ENCODE measurements around the gene NKAPL.
A peak's percentile ranks its signal among the peaks of the same experiment; 100 is the strongest.

The NKAPL gene

DNA sequence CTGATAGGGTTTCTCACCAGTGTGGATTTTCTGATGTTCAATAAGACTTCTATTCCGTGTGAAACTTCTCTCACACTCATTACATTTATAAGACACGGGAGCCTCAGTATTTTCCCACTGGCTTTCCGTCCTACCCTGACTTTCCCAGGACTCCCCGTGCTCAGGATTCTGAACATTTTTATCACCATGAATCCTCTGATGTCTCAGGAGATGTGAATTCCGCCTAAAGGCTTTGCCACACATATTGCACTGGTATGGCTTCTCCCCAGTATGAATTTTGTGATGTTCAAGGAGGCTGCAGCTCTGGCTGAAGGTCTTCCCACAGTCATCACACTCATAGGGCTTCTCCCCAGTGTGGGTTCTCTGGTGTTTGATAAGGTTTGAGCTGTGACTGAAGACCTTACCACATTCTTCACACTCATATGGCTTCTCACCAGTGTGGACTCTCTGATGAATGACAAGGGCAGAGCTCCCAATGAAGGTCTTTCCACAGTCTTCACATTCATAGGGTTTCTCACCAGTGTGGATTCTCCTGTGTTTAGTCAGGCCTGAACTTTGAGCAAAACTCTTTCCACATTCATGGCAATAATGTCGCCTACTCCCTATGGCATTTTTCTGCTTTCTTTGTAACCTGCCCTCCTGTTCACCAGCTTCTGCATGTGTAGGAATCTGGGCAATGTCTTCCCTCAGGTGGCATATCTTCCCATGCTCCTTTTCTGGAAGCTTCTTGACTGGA is 13.7 kb upstream of the NKAPL start:
- DNase-seq = no peak

DNA sequence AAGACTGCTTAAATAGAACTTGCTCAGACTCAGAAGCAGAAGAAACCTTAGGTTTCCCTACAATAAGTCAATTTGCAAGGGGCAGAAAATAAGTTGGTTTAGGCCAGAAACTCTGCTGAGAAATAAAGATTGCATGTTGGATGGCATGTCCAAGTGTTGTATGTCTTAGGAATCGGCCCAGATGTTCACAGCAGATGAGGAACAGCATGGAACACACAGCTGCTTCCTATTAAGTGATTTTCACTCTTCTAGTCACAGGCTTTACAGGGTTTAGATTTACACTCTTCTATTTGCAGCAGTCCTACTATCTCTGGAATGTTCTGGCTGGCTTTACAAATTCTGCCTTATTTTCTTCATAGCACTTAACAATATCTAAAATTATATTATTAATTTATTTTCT is 10.2 kb upstream of the NKAPL start:
- no peak for DNase-seq

DNA sequence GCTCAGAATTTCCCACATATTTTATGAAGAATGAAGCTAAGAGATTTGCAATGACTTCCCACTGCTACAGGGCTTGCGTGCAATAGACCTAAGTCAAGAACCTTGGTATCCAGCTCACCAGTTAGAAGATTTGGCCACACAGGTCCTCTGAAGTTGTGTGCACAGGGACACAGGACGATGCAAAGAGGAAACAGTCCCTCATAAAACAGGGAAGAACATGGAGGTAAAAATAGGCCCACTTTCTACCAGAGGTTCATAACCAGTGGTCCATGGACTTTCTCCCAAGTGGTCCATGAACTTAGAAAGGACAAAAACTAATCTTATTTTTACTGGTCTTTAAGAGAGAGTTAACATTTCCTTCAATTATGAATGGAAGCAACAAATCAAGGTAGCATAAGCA is 8.3 kb upstream of the NKAPL start:
- DNase-seq = no peak

DNA sequence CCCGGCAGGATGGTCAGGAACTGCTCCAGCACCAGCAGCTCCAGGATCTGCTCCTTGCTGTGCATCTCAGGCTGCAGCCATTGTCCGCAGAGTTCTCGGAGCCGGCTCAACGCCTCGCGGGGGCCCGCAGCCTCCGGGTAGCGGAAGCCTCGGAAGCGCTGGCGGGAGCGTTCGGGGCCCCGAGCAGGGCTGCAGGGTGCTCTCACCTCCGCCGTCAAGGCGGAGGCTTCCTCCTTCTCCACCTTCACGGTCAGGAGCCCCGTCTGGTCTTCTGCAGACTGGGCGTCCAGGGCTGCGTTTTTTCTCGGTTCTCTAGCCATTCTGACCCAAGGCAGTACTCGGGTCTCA is 7.5 kb upstream of the NKAPL start:
- peak; percentile 15 for DNase-seq

DNA sequence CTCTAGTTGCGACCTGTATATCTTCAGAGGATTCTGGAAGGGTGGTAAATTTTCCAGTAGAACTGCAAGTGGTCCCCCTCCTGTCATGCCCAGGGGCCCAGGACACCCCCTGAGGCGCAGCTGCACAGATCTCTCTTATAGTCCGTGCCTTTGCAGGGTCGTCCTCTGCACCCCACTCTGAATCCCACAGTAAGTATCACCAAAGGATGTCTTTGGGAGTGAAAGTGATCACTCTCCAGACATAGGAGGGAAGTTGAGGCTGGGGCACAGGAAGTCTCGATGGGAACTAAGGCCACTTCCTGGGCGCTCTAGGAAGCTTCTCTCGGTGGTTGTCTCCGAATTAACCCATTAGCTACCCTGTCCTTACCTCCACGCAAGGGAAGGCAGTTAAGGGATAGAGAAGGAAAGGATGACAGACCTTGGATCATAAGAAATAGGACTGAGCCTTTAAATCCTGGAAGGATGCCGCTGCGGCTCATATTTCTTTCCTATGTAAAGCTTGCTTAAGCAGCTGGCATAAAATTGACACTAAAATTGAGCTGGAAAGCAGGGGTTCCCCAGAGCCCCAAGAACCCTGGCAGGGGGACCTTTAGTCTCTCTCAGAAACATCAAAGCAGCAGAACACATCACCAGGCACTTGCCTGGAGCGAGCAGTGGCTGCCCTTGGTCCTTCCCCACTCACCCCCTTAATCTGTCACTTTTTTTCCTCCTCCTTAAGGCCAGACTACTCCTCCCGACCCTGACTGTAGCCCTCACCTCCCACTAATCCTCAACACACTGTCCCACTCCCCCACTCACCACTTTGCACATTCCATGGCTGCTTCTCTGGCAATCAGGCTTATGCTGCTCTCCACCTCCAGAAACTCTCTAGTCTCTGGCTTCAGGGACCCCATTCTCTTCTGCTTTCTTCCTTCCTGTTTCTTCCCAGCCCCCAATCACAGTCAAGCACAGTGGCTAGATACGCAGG is 6.8 kb upstream of the NKAPL start, which contains the start of gene ZKSCAN4:
Gene ZKSCAN4 (minus strand): TSS at position 261 of the 967 bp plus-strand sequence. CDS start 289 bp downstream, outside the sequence.
- DNase-seq = peak; percentile 93

DNA sequence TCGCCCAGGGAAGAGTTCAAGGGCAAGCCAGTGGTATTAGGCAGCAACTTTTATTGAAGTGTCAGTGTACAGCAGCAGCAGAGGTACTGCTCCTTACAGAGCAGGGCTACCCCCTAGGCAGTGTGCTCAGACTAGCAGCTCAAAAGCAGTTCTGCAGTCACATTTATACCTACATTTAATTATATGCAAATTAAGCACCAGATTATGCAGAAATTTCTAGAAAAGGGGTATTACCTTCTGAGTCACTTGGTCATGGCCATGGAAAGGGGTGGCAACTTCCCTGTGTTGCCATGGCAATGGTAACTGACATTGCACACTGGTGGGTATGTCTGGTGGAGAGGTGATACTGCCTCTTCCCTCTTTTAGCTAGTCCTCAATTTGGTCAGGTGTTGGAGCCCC is 5.0 kb upstream of the NKAPL start:
- DNase-seq = peak; percentile 16

DNA sequence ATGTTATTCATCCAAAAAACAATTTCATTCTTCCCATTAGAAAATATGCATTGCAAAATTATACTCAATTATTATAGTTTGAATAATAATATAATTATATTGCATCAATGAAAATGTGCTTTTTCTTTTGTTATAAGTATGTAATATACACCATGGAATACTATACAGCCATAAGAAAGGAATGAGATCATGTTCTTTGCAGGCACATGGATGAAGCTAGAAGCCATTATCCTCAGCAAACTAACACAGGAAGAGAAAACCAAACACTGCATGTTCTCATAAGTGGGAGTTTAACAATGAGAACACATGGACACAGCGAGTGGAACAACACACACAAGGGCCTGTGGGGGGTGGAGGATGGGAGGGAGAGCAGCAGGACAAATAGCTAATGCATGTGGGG is 2.1 kb upstream of the NKAPL start:
- DNase-seq = no peak

DNA sequence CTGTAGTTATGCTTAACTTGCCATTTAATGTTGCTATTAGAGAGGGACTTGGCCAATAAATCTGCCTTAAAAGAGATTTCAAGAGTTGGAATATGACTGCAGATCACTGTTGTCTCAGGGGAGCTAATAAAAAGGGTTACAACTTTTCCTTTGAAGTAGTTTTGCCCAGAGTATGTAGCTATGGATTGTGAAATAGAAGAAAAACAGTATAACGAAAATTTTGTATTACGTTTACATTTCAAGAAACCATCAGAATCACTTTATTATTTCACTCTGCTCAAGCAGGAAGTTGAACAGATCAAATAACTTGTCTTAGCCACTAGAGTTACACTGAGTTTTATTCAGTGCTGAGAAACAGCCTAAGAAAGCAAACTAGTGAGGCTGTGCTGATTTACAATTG is 4.8 kb downstream of the NKAPL start:
- no peak for DNase-seq

DNA sequence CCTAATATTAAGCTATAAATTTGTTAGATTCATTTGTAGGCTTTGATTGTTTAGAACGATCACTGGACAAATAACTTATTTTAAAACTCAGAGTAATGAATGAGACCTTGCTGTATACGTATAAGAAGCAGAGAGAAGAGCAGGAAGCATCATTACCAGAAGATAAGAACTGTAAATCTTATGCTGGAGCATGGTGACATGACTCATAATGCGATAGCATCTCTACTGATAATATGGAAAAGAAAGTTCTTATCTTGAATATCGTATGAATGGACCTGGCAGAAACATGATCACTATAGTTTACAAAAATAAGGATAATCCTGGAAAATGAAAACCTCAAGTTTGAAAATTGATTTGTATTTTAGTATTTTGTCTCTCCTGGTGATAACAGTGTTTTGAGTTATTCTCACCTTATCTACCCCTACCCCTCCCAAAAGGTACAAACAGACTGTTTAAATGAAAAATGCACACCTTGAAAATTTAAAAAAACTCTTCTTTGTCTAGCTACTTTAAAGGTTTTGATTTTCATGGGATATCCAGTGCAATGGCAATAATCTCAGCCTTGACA is 5.8 kb downstream of the NKAPL start:
- no peak for DNase-seq

DNA sequence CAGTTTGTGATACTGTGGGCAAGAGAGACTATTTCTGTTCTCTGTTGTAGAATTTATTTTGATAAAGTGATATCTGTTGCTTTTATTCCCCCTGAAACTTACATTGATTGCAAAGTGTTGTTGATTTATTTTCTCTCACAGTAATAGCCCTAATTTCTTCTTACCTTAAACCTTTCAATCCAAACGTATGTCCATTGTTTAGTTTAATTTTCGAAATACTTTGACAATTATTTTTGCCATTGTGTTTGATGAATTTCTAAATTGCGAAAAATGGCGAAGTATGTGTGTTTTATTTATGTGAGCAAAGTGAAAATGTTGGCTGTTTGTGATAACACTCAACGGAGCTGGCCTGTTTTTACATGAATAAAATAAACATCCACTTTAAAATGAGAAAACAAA is 7.5 kb downstream of the NKAPL start:
- DNase-seq = peak; percentile 12

DNA sequence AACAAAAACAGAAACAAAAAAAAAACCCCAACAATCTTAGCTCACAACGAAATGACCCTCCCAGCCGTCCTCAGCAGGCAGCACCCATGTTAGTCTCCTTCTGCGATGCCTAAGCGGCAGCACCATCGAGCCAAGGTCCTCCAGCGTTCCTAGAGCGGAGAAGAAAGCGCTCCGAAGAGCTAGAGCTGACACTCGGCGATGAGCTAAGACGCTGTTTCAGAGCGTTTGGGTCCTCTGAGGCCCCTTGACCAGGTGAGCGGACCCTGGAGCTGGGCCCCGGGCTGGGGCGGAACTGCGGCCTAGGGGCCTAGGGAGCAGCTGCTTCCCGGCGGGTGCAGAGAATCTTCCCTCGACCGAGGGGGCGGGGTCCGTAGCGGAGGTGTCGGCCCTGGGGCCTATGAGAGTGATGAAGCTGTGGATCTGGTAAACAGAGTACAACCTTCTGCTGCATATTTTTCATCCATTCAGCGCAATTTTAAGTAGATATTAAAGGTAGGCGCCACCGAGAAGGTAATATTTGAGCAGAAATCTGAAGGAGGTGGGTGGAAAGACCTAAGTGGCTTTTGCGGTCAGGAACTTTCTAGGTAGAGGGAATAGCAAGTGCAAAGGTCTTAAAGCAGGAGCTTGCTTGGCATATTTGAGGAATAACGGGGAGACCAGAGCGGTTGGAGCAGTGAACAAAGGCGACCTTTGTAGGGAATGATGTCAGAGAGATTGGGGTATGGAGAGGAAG is 8.0 kb downstream of the NKAPL start, which contains the start of gene ZSCAN26:
Gene ZSCAN26 (plus strand): TSS at position 182 of the 733 bp plus-strand sequence. CDS start 4,777 bp downstream, outside the sequence.
- DNase-seq = peak; percentile 92

DNA sequence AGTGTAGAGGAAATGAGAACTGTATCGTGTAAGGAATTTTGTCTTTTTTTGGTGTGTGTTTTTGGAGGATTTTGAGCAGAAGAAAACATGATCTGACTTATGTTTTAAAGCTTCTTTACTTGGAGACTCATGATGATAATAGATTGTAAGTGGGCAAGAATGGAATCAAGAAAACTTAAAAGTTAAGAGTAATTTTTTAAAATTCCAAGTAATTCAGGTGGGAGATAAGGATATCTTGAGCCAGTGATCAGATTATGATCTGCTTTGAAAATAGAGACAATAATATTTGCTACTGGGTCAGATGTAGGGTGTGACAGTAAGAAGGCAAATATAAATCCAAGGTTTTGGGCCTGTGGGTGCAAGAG is 8.6 kb downstream of the NKAPL start:
- no peak for DNase-seq

DNA sequence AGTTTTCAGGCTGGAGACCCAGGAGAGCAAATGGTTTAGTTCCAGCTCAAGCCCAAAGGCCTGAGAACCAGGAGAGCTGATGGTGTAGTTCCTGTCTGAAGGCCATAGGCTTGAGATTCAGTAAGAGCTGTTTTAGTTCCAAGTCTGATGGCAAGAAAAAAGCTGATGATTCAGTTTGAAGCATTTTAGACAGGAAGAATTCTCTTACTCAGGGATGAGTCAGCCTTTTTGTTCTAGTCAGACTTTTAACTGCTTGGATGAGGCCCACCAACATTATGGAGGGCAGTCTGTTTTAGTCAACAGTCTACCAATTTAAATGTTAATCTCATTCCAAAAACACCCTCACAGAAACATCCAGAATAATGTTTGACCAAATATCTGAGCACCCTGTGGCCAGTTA is 10.4 kb downstream of the NKAPL start:
- DNase-seq = peak; percentile 60

DNA sequence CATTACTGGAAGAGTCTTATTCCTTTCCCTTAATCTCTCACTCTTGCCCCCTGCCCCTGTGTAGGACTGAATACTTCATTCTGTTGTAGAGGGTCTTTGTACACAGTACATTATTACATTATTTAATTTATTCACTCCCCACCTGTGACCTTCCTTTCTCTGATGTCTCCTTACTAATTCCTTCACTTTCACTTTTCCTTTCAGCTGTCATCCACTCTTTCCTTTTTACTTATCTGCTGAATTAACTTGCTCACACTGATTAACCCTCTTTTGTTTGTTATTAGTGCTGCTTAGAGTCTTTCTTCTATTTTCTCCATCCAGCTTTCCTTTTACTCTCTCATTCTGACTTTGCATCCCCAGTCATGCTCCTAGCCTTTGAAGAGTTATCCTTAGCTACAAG is 15.8 kb downstream of the NKAPL start:
- DNase-seq = no peak

DNA sequence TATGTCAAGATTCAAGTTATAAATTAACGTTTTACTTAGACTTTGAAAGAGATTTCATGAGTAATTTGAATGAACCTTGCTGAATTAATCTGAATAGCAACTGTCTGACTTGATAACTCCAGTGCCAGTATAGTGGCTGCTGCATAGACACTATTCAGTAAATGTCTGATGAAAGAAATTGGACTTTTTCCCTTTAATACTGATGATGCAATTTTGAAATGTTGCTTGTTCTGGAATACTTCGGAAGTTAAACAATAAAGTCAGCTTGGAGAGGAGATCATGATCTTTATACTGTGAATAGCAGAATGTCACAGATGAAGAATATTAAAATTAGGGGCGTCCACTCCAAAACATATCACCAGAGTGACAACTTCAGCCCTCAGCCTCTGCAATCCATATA is 18.6 kb downstream of the NKAPL start:
- DNase-seq = no peak

DNA sequence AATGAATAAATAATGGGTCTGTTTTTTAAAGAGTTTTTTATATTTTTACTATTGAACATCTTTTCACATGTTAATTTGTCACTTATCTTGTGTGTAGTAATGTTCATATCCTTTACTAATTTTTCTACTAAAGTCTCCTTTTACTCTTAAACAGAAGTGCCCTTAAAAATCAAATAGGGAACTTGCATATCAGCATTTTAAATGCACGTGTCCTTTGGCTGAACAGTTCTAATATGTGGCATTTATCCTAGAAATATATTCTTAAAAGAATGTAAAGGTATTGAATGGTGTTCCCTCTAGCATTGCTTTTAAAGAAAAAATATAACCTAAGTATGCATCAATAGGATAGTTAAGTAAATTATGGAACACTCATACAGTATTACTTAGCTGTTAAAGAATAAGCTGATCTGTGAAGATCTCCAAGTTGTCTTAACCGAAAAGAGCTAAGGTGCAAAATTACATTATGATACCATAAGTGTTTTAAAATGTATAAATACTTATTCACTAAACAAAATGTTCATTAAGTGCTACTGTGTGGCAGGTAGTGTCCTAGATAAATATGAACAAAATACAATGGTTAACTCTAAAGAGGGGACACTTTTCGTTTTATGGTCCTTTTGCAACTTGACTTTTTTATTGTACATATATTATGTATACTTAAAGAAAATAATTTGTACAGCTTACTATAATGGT is 21.6 kb downstream of the NKAPL start:
- DNase-seq = no peak

DNA sequence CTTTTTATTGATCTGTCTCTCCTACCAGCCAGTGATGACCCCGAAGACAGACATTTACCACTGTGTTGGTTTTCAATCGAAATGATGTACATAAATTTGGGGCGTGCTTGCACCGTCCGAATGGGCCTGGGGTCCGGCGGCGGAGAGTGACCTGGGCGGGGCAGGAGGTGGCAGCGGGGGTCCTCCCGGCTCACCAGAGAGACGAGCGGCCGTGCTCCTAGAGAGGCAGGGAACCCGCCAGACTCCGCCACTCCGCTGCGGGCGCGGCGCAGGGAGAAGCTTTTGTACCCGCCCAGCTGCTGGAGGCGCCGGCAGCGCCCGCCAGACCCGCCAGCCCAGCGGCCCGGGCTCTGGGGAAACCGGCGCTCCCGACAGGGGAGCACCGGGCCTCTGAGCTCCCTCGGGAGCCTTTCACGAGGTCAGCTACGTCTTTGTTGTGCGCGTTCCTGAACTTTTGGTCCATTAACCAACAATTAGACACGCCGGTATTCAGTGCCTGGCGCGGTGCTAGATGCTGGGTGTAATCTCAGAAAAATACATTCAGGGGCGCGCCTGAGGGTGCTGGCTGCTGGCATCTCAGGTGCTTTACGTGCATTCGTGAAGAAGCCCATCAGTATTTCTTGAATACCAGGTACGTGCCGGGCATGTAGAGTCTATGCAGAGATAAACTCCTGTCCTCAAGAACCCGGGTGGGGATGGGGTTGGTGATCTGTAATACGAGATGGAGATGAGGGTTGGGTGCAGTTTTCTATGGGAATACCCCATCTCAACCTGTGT is 22.4 kb downstream of the NKAPL start, which contains the start of gene PGBD1:
Gene PGBD1 (plus strand): TSS at position 285 of the 777 bp plus-strand sequence. CDS start 2,242 bp downstream, outside the sequence.
- DNase-seq = peak; percentile 75

DNA sequence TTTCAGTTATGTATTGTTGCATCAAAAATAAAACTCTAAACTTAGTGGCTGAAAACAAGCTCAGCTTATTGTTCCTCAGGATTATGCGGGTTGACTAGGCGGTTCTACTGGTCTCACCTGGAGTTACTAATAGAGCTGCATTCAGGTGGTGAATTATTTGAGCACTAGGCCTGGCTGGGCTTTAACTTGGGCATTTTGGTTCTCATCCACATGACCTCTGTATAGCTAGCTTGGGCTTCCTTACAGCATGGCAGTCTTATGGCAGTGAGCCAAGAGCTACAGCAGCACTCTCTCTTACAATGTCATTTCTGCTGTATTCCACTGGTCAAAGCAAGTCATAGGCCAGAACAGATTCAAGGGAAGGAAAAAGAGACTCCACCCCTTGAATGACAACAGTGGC is 23.8 kb downstream of the NKAPL start:
- DNase-seq = peak; percentile 32

DNA sequence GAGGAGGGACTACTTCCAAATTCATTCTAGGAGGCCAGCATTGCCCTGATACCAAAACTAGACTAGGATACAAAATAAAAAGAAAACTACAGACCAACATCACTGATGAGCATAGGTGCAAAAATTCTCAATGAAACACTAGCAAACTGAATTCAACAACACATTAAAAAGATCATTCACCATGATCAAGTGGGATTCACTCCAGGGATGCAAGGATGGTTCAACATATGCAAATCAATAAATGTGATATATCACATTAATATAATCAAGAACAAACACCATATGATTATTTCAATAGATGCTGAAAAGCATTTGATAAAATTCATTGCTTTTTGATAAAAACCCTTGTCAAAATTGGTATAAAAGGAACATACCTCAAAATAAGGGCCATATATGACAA is 32.5 kb downstream of the NKAPL start:
- no peak for DNase-seq

DNA sequence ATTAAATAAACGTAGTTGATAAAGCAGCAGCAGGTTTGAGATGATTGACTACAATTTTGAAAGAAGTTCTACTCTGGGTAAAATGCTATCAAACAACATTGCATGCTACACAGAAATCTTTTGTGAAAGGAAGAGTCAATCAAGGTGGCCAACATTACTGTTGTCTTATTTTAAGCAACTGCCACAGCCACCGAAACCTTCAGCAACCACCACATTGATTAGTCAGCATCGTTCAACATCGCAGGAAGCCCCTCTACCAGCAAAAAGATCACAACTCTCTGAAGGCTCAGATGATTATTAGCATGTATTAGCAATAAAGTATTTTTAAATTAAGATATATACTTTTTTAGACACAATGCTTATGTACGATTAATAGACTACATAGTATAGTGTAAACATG is 36.2 kb downstream of the NKAPL start:
- no peak for DNase-seq

DNA sequence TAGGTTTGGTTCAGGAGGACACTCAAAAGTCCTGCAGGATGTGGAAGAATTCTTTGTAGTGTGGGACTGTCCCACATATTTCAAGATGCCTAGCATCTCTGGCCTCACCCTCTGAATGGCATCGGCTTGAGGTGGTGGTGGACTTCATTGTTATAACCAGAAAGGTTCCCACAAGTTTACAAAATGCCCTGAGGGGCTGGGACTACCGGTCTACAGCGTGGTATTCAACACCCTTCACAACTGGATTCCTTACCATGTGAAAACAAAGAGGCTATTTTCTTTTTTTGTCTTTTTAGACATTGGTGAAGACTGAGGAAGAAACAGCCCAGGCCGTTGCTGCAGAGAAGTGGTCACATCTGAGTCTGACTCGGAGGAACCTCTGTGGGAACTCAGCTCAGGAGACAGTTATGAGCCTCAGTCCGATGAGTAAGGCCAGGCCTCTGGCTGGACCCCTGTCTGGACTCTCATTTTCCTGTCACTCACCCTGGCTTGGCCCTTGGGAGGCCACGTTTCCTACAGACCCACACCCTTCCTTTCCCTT is 37.5 kb downstream of the NKAPL start:
- no peak for DNase-seq
